HG02642 (cell line): Measurements from ENCODE around the gene VPS11.
A peak's percentile ranks its signal among the peaks of the same experiment; 100 is the strongest.

Source experiments
- ATAC-seq: cut with Tn5 transposase; IDR thresholded peaks from one replicate; pipeline ENCODE4 v1.9.1; 2021; ENCODE audit warnings: mild to moderate bottlenecking; ENCODE audit not compliant: unreplicated experiment, poor library complexity

Gene VPS11

DNA sequence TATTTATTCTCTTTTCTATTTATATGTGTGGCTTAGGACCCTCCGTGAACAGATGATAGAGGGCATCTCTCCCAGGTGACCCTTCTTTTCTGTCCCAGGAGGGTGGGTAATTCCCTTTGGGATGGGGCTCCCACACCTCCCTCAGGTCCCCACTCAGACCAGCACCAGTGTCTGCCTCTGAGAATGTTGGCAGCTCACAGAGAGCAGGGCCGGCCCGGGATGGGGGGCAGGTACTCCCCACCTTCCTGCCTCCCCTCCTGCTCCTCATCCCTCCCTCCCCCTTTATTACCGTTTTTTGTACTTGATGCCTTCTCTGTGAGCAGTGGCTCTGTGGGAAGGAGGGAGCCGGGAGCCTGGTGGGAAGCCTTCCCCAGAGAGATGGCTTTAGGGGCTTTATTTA is 49.0 kb downstream of the VPS11 start:
- ATAC-seq = no peak

DNA sequence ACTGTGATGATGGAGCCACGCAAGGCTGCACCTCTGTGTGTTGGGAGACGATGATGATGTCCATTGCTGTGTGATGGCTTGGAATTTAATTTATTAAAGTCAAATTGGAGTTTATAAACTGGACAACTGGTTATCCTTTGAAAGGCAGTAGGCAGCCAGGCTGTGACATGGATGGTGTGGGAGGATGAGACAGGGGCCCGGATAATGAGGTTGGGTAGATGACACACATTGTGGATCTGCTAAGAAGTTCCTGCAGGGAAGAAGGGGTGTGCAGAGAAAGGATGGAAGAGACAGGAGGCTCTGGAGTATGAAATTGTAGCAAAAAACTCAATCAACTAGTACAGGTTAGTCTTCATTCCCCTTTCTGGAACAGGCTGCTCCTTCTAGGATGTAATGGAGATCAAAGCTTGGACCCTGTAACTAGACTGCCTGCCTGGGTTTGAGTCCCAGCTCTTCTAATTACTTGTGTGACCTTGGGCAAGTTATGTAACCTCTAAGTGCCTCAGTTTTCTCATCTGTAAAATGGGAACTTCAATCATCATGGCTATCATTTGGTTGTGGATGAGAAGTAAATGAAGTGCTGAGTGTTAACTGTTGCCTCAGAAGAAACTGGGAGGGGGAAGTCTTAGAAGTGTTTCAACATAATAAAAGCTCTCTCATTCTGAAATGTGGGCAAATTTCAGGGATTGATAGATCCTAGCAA is 49.5 kb downstream of the VPS11 start:
- no peak for ATAC-seq

DNA sequence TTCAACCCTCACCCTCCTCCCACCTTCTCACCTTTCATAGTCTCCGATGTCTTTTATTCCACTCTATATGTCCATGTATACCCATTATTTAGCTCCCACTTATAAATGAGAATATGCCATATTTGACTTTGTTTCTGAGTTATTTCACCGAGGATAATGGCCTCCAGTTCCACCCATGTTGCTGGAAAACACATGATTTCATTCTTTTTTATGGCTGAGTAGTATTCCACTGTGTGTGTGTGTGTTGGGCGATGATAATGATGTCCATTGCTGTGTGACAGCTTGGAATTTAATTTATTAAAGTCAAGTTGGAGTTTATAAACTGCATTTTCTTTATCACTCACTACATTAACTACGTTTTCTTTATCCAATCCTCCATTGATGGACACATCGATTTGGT is 50.6 kb downstream of the VPS11 start:
- ATAC-seq = no peak

DNA sequence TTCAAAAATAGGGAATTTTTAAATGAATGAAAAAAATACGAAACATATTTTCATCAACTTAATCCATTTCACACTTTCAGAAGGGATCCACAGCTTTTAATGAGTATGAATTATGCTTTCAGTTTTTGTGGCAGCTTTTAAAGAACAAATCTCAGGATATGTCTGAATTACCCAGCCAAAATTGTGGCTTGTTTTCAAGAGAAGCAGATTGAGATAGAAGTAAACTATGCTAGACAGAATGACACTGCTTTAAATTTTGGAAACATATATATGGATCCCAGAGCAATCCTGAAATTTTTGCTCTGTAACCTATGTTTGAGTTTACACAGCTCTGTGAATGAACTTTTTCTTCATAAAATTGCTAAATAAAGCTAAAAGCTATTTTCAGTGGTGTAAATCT is 51.3 kb downstream of the VPS11 start:
- no peak for ATAC-seq

DNA sequence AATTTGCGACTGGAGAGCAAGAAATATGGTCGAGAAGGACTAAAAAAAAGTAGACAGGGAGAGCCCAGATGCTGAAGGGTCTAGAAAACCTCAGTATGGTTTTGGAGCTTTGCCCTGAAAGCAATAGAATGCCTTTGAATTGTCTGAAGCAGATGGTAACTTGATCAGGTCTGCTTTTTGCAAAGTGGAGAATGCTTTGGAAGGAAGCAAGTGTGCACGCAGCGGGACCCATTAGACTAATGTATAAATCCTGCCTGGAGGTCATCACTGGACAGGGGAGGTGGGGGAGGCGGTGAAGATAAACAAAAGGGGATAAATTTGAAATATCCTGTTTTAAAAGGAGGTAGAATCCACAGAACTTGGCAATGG is 53.0 kb downstream of the VPS11 start:
- no peak for ATAC-seq

DNA sequence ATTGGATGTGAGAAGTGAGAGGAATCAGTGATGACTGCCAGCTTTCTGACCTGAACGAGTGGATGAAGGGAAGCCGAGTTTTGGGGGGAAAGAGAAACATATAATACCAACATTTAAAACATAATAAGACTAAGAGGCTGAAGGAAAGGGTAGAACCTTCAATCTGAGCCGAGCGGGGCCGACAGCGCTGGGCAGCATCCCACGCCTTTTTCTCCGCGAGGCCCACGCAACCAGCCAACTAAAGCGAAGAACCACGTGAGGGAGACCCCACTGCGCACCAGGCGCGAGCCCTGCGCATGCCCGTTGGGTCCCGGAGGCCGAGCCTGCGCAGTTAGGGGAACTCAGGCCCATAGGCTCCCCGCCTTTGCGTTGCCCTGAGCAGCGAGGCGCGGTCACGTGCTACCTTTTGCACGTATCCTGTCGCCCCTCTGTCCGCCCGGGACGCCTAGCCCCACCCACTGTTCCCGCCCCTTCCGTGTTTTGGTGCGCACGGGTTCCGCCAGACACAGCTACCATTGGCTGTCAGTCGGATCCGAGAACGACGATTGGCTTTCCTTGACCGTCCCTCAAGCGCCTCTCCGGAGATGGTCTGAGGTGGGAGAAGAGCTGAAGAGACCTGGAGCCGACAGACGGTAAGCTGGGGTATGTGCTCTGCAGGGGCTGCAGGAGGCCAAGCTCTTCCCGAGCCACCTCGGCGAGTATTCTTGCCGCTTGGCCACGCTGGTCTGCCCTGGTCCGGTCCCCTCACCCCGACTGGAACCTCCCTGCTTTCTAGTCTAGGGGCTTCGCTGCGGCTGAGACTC is 53.6 kb downstream of the VPS11 start, which contains the start of gene HINFP:
Gene HINFP, plus strand, starts transcription at position 573 of the 803 bp plus-strand sequence. CDS start 5,365 bp downstream, outside the sequence.
- peak; percentile 97 for ATAC-seq

DNA sequence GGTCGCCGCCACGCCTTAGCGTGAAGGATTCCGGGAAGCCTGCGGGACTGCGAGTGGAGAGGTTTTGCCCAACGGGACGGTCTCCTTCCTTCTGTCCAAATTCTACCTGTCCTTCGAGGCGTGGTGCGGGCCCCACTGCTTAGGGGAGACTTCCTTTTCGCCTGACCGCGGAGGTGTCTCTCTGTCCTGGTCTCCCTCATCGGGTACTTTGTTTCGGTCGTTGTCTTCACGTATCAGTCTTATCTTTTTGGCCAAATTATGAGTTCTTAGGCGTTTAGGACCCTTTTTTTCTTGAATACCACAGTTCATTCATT is 54.1 kb downstream of the VPS11 start:
- no peak for ATAC-seq

DNA sequence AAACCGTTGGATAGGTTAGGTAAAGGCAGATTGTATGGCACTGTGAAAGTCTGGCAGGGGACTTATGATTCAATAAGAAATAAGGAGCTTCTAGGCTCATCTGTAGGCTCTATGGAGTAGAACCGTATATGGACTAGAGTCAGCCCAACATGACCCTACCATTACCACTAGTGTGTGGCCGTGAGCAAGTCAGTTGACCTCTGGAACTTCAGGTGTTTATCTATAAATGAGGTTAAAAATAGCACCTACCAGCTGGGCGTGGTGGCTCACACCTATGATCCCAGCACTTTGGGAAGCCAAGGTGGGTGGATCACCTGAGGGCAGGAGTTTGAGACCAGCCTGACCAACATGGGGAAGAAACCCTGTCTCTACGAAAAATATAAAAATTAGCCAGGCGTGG is 58.2 kb downstream of the VPS11 start:
- ATAC-seq = no peak

DNA sequence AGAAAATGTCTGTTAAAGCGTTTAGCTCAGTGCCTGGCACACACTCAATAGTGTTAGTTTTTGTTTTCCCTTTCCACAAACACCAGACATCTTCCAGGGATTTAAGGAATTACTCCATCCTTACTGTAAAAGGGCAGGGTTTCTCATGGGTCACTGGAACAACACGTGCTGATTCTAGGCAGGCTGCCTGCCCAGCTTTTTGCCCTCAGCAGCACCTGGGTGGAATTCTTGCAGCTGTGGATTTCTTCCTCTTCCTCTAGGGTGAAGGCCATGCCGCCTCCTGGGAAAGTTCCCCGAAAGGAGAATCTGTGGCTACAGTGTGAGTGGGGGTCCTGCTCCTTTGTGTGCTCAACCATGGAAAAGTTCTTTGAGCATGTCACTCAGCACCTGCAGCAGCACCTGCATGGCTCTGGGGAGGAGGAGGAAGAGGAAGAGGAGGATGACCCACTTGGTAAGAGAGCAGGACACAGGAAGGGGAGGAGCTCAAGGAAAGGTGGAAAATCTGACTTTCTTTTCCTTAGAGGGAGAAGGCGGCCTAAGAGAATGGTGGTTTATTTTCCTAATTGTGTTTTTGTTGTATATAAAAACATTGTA is 59.2 kb downstream of the VPS11 start:
- ATAC-seq = no peak

DNA sequence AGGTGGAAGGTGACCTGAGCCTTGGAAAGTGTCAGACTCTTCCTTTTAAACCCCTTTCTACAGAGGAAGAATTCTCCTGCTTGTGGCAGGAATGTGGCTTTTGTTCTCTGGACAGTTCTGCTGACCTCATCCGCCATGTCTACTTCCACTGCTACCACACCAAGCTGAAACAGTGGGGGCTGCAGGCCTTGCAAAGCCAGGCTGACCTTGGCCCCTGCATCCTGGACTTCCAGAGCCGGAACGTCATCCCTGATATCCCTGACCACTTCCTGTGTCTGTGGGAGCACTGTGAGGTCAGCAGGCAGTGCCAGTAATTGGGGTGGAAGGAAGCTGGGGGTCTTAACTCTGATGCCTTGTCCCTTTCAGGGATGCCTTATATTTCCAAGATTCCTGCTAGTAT is 63.0 kb downstream of the VPS11 start:
- ATAC-seq = no peak
